HG02943 (cell line): ENCODE data around the gene ADISSP.

Experiments used
- ATAC-seq: cut with Tn5 transposase; IDR thresholded peaks from one replicate; pipeline ENCODE4 v1.9.1; 2021; ENCODE audit warnings: mild to moderate bottlenecking, low read depth, moderate library complexity; ENCODE audit not compliant: unreplicated experiment

ADISSP gene

DNA sequence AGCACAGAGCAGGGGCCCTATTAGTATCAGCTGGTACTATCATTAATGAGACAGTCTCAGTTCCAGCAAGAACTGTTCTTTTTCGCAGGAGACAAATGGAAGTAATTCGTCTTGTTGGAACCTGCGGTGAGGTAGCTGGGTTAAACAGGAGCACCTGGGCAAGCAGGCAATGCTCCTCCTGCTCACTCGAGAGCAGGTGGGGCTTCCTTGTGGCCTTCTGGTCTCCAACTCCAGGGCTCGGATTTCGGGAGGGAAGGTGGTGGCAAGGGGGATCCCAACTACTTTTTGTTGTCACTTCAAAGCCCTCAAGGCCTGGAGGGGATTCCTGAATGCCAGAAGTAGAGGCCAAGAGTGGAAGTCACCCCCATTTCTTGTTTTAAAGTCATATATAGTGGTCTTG lies 15.0 kb upstream of the ADISSP start:
- ATAC-seq: no peak

DNA sequence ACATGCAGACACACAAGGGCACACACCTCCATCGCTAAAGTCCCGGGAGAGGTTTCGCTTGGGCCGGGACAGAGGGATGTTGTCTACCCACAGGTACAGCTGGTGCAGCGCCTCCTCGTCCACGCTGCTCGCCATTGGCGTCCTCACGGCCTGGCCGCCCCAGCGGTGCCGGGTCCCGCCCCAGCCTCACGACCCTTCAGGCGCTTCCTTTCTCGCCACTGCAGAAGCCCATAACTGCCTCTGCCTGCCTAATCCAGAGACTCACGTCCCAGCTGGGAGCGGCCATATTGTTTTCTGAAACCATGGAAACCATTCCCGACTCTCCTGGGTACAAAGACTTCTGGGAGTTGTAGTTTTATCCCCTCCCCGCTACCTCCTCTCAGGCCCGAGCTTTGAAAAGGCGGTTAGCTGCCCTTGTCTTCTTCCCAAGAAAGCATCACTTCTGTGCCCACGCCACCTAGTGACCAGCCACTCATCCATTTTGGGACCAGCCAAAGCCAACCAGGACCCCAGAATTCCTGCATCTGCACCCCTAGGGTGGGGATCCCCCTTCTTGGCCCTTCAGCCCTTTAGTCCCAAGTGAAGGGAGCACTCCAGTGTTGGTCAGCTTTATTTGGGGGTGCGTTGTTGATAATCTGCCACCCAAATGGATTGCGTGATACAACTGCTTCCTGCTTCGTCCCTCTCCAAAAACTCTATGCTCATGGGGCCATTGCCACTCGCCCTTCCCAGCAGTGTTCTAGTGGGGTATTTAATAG lies 13.8 kb upstream of the ADISSP start, which contains the start of gene SPEF1:
Gene SPEF1 (minus strand): TSS at position 296 of the 758 bp plus-strand sequence. CDS start 161 bp downstream, at position 135.
- ATAC-seq: no peak

DNA sequence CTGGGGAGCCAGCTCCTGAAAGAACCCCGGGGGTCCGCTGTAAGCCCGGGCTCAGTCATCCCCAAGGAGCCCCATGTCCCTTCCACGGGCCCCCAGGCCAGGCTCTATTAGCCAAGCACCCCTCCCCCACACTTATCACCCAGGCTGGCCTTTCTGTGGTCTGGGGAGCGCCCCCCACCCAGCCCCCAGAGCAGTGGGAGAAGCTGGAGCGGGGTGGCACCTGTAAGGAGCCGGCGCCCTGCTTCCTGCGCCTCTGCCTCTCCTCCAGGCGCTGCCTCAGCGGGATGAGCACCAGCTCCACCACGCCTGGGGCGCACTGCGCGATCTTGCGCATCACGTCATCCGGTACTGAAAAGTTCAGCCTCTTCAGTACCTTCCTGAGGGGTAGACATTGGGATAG lies 11.4 kb upstream of the ADISSP start:
- ATAC-seq: no peak

DNA sequence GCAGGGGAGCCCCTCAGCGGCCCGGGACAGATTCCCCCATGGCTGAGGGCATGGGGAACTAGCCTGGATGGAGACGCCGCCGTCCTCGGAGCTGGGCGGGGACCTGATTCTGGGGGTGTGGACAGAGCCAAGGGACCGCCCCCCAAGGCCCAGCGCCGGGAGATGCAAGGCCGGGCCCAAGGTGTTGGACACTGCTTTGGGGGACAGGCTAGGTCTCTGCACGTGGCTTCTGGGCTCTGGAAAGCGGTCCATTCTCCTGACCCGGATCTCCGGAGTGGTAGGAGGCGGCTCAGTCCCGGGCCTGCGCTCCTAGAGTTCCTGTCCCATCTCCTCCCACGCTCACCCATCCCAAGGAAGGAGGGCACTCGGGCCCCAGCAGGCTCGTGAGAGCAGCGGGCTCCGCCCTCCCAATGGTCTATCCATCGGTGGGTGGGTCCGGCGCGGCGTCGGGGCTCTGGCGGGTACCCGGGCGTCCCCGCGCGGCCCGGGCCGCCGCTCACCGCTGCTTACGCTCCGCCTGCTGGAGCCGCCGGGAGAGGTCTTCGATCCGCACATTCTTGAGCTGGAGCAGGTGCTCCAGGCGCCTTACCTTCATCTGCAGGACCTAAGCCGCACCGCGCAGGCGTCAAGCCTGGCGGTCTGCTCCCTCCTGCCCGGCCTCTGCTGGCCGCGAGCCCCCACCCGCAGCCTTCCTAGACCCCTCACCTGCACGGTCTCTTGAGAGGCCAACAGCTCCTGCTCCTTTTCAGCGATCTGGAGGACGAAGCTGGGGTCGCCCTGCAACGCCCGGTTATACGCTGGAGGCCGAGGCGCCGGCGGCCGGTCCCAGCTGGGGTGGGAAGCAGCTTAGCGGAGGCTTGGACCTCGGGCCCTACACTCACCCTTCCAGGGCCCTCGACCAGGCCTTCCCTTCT lies 10.4 kb upstream of the ADISSP start:
- ATAC-seq: no peak

DNA sequence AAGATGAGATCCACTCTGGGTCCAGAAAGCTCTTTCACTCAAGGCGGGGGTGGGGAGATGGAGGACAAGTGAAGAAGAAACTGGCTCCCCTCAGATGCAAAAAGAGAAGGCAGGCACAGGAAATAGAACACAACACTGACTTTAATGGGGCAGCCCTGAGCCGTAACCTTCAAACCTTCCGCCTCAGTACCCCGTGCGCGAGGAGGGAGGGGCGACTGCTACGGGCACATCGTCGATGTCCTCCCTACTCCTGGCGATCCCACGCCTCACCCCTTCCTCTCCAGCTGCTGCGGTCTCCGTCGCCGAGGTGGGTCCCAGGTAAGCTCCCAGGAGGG lies 9.8 kb upstream of the ADISSP start:
- no peak for ATAC-seq

DNA sequence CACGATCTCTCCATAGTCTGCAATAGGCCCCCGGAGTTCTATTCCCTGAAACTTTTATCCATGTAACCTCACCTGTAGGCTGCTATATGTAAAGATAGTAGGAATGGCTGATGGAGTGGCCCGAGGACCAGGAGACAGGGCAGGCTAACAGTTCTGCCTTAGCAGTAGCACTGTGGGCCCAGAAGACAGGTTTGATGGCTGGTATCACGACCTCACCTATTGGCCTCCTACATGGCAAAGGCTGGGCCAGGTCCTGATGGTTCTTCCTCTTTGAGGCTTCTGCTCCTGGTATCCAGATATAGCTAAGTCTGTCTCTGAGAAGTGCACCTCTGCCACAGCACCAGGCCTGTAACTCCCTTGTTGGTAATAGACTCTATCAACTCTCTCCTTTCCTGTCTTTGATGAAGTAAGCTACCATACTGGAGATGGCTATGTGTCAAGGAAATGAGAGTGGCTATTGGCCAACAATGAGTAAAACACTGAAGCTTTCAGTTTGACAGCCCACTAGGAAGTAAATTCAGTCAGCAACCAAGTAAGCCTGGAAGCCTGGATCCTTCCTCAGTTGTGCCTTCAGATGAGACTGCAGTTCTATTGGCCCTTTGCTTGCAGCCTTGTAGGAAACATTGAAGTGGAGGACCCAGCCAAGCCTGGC lies 8.0 kb upstream of the ADISSP start:
- no peak for ATAC-seq

DNA sequence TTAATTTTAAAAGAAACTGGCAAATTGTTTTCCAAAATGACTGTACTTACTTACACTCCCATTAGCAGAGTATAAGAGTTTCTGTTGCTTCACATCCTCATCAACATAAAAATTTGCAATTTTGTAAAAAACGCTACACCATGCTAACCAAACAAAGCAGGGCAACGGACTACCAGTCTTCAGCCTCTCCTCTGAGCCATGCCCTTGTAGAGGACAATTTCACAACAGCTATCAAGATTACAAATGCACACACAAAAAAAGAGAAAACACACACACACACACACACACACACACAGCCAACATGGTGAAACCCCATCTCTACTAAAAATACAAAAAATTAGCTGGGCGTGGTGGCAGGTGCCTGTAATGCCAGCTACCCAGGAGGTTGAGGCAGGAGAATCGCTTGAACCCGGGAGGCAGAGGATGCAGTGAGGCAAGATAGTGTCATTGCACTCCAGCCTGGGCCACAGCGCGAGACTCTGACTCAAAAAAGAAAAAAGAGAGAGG lies 4.1 kb upstream of the ADISSP start:
- ATAC-seq: no peak

DNA sequence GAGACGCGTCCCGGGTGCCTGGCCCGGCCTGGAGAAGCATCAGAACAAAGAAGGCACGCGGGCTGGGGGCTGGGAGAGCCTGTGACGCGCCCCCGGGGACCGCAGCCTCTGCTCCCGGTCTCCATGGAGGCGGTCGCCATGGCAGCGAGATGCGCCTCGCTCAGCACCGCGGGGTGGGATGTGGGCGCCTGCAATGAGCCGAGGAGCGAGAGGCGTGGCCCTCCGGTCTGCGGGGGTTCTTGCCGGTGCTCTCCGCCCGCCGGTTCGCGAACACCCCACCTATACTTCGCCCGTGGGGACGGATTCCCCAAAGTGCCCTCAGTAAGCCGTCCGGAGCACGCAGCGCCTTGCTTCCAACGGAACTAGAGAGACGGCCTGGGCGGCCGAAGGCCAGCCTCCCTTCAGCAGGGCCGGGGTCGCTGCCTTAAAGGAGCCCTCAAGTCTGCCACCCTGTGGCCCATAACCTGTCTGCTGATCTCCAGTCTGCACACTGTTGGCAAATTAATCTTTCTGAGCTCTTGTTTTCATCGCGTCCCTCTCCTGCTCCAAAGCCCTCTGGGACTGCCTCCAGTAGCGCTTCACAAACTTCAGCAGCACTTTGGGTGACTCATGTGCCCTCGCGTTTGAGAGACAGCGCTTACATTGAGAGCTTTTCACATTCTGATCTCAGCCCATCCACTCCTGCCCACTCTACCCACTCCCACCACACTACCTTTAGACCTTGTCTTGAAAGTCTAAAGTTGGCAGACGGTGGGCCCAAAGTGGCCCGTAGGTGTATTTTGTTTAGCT lies 983 bp upstream of the ADISSP start:
- peak; percentile 45 for ATAC-seq

DNA sequence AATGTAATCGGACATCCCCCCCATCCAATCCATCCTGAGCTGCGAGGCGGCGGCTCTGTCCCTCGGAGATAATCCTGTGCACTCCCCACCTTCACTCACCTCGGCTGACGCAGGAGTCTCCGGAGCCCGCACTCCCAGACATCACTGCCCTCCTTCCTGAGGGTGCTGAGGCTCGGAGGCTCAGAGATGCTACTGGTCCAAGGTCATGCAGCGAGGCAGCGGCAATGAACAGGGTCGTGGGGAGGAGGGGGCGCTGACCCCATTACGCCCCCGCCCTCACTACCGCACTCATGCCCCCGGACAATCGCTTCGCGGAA lies 485 bp downstream of the ADISSP start:
- ATAC-seq: no peak

DNA sequence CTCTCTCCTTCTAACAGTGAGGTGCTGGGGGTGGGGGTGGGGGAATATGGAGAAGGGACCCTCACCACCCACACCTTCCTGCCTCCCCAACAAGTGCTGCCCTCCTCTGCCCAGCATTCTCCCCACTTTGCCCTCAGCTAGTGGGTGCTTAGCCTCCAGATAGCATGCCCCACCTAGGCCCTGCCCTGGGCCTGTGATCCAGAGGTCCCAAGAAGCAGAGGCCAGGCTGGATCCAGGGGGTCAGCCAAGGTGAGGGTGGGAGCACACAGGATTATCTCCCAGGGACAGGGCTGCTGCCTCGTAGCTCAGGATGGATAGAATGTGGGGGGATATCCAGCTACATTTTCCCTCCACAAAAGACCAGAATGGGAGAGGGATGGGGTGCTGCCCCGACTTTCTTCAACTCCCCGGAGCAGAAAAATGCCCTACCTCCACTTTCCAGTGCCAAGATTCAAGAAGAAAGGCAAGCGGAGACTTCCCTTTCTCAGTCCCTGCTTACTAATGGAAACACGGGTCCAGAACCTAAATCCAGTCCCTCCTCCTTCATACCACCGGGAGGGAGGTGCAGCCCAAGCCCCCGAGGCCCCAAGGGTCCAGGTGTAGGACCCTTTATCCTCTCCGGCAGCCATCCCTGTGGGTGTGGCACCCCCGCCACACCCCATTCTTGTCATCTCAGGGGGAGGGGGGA lies 987 bp downstream of the ADISSP start:
- no peak for ATAC-seq

DNA sequence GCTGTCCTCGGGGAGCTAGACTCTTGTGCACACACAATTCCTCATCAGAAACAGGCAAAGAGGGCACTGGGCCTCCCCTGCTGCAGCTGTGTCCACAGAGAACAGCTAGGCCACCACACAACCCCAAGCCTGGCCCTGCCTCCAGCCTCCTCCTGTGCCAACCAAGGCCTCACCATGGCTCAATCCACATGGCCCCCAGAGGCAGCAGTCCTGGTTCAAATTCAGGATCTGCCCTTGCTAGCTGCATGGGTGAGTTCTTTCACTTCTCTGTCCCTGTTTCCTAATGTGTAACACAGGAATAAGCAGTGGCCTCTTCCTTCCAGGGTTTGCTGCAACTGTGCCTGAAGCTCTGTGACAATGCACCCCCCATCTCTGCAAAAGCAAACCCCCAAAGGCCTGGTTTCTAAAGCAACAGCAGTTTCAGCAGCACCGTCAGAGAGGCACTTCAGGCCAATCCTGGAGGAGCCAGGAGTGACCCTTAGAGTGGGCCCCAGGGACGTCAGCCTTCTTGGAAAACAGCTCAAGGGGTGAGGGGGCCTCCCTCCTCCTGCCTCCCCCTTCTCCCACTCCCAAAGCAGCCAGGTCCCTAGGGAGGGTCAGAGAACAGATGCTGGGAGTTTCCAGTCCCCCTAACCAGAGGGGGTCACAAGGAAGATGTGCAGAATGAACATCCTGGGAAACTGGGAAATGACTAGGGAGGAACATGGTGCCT lies 2.2 kb downstream of the ADISSP start:
- no peak for ATAC-seq

DNA sequence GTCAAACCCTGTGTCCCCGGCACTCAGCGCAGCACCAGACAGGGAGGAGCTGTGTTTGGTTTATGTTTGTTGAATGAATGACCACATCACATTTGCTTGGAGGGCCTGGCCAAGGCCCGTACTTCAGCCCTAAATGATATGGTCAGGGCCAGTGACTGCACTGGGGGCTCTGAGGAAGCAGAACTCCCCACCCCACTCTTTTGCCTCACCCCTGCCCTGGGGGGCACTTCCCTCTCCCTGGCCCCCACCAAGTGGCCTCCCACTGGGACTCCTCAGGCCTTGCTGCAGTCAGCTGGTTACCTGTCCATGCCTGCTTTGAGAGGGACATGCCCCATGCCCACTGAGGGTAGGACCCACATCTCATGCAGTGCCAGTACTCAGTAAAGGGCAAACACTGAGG lies 2.9 kb downstream of the ADISSP start:
- no peak for ATAC-seq

DNA sequence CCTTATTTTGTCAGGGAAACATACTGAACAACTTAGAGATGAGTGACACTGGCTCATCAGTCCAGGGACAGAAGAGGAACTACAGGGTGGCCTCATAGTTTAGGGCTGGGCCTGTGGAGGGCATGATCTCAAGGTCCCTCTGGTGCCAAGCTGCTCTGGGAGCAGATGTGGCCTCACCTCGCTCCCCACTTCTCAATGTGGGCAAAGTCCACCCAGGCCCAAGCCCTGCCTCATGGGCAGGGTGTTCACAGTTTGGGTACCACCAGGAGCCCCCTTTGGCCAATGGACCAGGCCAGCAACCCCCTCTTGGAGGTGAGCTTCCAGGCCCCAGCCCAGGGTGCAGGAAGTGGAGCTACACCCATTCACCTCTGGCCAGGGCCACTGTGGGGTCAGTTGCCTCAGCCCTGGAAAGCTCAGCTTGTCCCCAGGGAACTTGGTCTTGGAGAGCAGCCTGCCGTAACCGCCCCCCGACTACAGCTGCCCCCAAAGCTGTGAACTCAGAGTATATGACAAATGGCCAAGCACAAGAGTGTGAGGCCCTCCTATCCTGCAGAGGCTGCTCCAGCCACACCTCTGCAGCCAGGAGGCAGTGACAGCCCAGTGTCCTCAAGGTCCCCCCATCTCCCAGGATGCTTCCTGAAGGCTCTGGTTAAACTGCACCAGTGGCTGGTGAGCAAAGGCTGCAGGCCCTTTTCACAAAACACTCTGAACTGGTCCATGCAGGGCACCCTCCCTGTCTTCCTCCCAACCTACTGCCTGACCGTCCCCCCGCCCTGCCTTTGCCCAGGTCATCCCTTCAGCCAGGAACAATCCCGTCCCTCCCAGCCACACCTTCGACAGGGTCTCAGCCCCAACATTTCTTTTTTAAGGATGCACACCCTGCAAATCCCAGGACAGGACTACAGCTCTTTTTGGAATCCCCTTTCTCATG lies 3.6 kb downstream of the ADISSP start:
- ATAC-seq: no peak

DNA sequence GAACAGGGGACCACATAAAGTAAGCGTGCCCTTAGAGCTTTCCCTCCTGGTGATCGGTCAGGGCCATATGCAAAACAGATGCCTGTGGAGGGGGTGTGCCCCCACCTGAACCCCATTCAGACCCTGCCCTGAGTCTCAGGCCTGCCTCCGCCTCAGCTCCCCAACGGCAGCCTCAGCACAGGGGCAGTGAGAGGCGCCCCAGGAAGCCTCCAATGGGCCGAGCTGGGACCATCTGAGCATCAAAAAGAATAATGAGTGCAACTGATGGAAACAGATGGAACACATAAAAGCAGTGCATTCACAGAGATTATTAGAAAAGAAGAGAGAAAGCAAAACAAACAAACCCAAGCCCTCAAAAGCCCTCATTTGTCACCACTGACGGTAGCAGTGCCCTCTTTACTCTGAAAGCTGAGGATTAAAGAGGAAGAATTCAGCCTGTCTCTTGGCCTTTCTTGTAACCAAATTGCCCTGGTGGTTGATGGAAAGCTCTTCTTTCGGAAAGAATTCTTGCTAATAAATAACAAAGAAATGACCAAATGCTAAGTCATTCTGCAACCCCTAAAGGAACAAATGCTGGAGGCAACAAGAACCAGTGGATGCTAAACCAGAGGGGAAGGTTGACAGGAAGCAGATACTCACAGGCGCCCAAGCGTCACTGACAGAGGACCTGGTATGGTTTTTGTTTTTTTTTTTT lies 6.8 kb downstream of the ADISSP start:
- ATAC-seq: no peak

DNA sequence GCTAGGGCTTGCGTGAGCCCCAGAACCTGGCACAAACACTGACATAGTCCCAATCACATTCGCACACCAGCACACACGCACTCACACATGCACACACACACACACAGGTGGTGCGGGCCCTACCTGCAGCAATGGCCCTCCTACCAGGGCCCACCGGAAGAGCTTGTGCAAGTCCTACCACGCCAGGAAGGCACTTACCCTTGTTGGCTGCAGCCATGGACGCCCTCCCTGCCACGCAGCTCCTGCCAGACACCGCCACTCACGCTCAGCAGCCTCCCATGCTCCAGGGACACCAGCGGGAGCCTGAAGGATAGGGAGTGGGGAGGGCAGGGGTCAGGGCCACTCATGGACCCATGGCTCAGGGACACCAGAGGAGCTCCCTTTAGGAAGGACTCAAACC lies 7.7 kb downstream of the ADISSP start:
- ATAC-seq: no peak

DNA sequence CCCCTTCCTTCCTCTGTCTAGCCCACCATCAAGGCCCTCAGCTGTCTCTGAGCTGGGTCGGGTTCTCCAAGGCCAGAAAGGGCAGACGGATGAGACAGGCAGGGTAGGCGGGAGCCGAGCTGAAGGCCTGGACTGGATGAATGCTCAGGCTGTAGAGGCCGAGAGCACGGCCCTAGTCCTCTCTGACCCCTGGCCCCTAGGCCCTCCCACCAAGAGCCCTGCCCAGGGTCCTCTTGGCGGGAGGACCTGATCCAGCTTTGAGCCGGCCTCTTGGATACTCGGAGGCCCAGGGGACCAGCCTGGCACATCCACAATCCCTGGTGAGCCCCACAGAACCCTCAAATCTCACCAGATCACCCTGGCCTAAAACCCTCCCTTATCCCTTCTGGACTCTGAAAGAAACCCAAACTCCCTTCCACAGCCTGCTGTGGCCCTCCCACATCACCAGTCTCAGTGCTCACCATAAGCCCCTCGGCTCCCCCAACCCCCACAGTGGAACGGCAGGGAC lies 8.2 kb downstream of the ADISSP start:
- no peak for ATAC-seq

DNA sequence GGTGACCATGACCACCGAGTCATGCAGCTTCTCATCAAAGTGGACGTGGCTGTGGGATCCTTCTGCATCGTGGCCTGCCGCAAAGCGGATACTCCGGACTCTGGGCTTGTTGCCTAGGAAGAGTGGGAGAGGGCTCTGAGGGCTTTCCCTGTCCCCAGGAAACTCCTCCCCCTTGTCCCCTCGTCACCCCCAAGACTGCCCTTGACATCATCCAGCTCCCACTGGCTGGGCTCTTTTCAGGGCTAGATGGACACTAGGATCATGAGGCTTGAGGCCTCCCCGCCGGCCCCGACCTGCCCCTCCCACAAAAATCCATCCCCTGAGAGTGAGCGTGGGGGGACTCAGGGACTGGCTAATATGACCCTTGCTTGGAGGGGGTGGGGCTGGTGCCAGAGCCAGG lies 9.0 kb downstream of the ADISSP start:
- no peak for ATAC-seq
